WTC11 (cell line): ENCODE results near the gene CPNE2. TPM values are rescaled to one million over a fixed set of nuclear protein-coding genes. Genes with fewer than 3 reads are reported as not detected.
"Not testable (repeated sequence)": the region's sequence is repeated elsewhere in the genome, so short reads cannot be mapped to it uniquely, and the experiment has no call there.

Experiments
- ATAC-seq: fragments of 200-7000 bp; cut with Tn5 transposase; 2 replicates; pipeline ENCODE4 v1.10.0; 2021; ENCODE audit warnings: mild to moderate bottlenecking, moderate library complexity
- CTCF ChIA-PET: fragments of 300-600 bp; sonication (Branson Sonifier 250); formaldehyde crosslinking; loops from one replicate; lab custom pipeline; 2021; ENCODE audit warnings: antibody characterized with exemption; lab: Charles Lee
- POLR2A ChIA-PET: fragments of 350-600 bp; sonication (Branson Sonifier 250); formaldehyde crosslinking; loops from one replicate; lab custom pipeline; 2021; ENCODE audit warnings: antibody characterized with exemption; lab: Charles Lee
- DNase-seq: peaks from one replicate; pipeline ENCODE4 v3.0.0; 2021; ENCODE audit warnings: low spot score
- H3K27ac Mint-ChIP-seq: 2 replicates; pipeline ENCODE4 v1.8.0; 2021; ENCODE audit warnings: mixed read lengths
- H3K27me3 Mint-ChIP-seq: 2 replicates; pipeline ENCODE4 v1.8.0; 2021; ENCODE audit warnings: low read depth, mild to moderate bottlenecking, moderate library complexity, mixed read lengths
- H3K36me3 Mint-ChIP-seq: 2 replicates; pipeline ENCODE4 v1.8.0; 2021; ENCODE audit warnings: mixed read lengths
- H3K4me1 Mint-ChIP-seq: 2 replicates; pipeline ENCODE4 v1.8.0; 2022; ENCODE audit warnings: mixed read lengths
- H3K4me3 Mint-ChIP-seq: 2 replicates; pipeline ENCODE4 v1.8.0; 2021; ENCODE audit warnings: mild to moderate bottlenecking, moderate library complexity, mixed read lengths
- H3K9me3 Mint-ChIP-seq: 2 replicates; pipeline ENCODE4 v1.8.0; 2021; ENCODE audit warnings: mixed read lengths
- CREM ChIP-seq: sonication (generic); formaldehyde crosslinking; IDR thresholded peaks from 2 replicates; pipeline ENCODE4 v1.8.1; 2022; ENCODE audit warnings: mild to moderate bottlenecking, missing genetic modification reagents, moderate library complexity
- ELF4 ChIP-seq: sonication (generic); formaldehyde crosslinking; IDR thresholded peaks from 2 replicates; pipeline ENCODE4 v1.8.1; 2022; ENCODE audit warnings: low read depth, mild to moderate bottlenecking, moderate library complexity, missing genetic modification reagents
- ESRRA ChIP-seq: sonication (generic); formaldehyde crosslinking; IDR thresholded peaks from 2 replicates; pipeline ENCODE4 v1.8.1; 2022; ENCODE audit warnings: mild to moderate bottlenecking, missing genetic modification reagents, borderline replicate concordance
- FOXJ3 ChIP-seq: sonication (generic); formaldehyde crosslinking; IDR thresholded peaks from 2 replicates; pipeline ENCODE4 v1.9.0; 2021; ENCODE audit warnings: missing genetic modification reagents, mild to moderate bottlenecking, borderline replicate concordance
- FOXK1 ChIP-seq: sonication (generic); formaldehyde crosslinking; IDR thresholded peaks from 2 replicates; pipeline ENCODE4 v1.8.0; 2022; ENCODE audit warnings: mild to moderate bottlenecking, moderate library complexity, missing genetic modification reagents
- FOXP1 ChIP-seq: sonication (generic); formaldehyde crosslinking; IDR thresholded peaks from 2 replicates; pipeline ENCODE4 v1.8.0; 2022; ENCODE audit warnings: missing genetic modification reagents, mild to moderate bottlenecking, moderate library complexity, borderline replicate concordance
- GABPB1 ChIP-seq: sonication (generic); formaldehyde crosslinking; IDR thresholded peaks from 2 replicates; pipeline ENCODE4 v1.8.1; 2023; ENCODE audit warnings: mild to moderate bottlenecking, missing genetic modification reagents
- SP1 ChIP-seq: sonication (generic); formaldehyde crosslinking; conservative IDR thresholded peaks from 2 replicates; pipeline ENCODE4 v1.8.1; 2022; ENCODE audit warnings: missing genetic modification reagents
- ZNF263 ChIP-seq: sonication (generic); formaldehyde crosslinking; IDR thresholded peaks from 2 replicates; pipeline ENCODE4 v1.8.1; 2022; ENCODE audit warnings: low read depth, mild to moderate bottlenecking, moderate library complexity, missing genetic modification reagents
- ZNF416 ChIP-seq: fragments of 250-450 bp; sonication (Bioruptor Pico); IDR thresholded peaks from 2 replicates; pipeline ENCODE4 v1.9.0; 2021; ENCODE audit warnings: mild to moderate bottlenecking, inconsistent platforms
- total RNA-seq: library from RNA; stranded (reverse); gene quantifications from 3 replicates; pipeline ENCODE4 v1.2.3, GENCODE V29; 2021
- TF ChIP-seq, protein P1 (sequence below): sonication (generic); formaldehyde crosslinking; IDR thresholded peaks from 2 replicates; pipeline ENCODE4 v1.8.1; 2023; ENCODE audit warnings: mild to moderate bottlenecking, missing genetic modification reagents
- TF ChIP-seq, protein P2 (sequence below): sonication (generic); formaldehyde crosslinking; IDR thresholded peaks from 2 replicates; pipeline ENCODE4 v1.8.0; 2022; ENCODE audit warnings: mild to moderate bottlenecking, missing genetic modification reagents
- TF ChIP-seq, protein P3 (sequence below): fragments of 250-450 bp; sonication (Bioruptor Pico); IDR thresholded peaks from 2 replicates; pipeline ENCODE4 v1.9.0; 2021; ENCODE audit warnings: moderate library complexity, mild to moderate bottlenecking, inconsistent platforms, borderline replicate concordance
- TF ChIP-seq, protein P4 (sequence below): sonication (generic); formaldehyde crosslinking; IDR thresholded peaks from 2 replicates; pipeline ENCODE4 v1.8.1; 2022; ENCODE audit warnings: low read depth, missing genetic modification reagents, borderline replicate concordance
- TF ChIP-seq, protein P5 (sequence below): sonication (generic); formaldehyde crosslinking; IDR thresholded peaks from 2 replicates; pipeline ENCODE4 v1.8.0; 2022; ENCODE audit warnings: missing genetic modification reagents
- TF ChIP-seq, protein P6 (sequence below): sonication (generic); formaldehyde crosslinking; IDR thresholded peaks from 2 replicates; pipeline ENCODE4 v1.8.1; 2022; ENCODE audit warnings: mild to moderate bottlenecking, moderate library complexity, missing genetic modification reagents
- TF ChIP-seq, protein P7 (sequence below): fragments of 250-450 bp; sonication (Bioruptor Pico); IDR thresholded peaks from 2 replicates; pipeline ENCODE4 v1.9.0; 2021; ENCODE audit warnings: mild to moderate bottlenecking, borderline replicate concordance

CPNE2 gene
- total RNA-seq, 1 experiment from 2014 or later, result 14.0 TPM

DNA sequence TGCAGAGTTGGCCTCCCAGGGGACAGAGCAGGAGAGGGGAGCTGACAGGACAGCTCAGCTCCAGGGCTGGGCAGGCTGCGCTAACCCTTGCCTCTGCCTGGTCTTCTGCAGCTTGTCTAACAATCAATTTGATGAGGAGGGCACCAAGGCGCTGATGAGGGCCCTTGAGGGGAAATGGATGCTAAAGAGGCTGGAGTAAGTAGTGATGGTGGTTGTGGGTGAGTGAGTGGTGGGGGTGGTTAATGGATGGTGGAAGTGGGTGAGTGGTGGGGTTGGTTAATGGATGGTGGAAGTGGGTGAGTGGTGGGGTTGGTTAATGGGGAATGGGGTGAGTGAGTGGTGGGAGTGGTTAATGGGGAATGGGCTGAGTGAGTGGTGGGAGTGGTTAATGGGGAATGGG lies 22.0 kb upstream of the CPNE2 start (continued):
- TF ChIP-seq, protein P1, sequence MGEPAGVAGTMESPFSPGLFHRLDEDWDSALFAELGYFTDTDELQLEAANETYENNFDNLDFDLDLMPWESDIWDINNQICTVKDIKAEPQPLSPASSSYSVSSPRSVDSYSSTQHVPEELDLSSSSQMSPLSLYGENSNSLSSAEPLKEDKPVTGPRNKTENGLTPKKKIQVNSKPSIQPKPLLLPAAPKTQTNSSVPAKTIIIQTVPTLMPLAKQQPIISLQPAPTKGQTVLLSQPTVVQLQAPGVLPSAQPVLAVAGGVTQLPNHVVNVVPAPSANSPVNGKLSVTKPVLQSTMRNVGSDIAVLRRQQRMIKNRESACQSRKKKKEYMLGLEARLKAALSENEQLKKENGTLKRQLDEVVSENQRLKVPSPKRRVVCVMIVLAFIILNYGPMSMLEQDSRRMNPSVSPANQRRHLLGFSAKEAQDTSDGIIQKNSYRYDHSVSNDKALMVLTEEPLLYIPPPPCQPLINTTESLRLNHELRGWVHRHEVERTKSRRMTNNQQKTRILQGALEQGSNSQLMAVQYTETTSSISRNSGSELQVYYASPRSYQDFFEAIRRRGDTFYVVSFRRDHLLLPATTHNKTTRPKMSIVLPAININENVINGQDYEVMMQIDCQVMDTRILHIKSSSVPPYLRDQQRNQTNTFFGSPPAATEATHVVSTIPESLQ (CRISPR knock-in tag), result no peak
- no peak for TF ChIP-seq FOXJ3 (CRISPR knock-in tag)
- TF ChIP-seq, protein P2, sequence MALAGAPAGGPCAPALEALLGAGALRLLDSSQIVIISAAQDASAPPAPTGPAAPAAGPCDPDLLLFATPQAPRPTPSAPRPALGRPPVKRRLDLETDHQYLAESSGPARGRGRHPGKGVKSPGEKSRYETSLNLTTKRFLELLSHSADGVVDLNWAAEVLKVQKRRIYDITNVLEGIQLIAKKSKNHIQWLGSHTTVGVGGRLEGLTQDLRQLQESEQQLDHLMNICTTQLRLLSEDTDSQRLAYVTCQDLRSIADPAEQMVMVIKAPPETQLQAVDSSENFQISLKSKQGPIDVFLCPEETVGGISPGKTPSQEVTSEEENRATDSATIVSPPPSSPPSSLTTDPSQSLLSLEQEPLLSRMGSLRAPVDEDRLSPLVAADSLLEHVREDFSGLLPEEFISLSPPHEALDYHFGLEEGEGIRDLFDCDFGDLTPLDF (CRISPR knock-in tag), result no peak
- TF ChIP-seq FOXK1 (CRISPR knock-in tag), result no peak
- TF ChIP-seq ESRRA (CRISPR knock-in tag), result no peak
- TF ChIP-seq, protein P3, sequence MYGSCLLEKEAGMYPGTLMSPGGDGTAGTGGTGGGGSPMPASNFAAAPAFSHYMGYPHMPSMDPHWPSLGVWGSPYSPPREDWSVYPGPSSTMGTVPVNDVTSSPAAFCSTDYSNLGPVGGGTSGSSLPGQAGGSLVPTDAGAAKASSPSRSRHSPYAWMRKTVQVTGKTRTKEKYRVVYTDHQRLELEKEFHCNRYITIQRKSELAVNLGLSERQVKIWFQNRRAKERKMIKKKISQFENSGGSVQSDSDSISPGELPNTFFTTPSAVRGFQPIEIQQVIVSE (CRISPR knock-in tag), result no peak
- TF ChIP-seq SP1 (CRISPR knock-in tag), result no peak

DNA sequence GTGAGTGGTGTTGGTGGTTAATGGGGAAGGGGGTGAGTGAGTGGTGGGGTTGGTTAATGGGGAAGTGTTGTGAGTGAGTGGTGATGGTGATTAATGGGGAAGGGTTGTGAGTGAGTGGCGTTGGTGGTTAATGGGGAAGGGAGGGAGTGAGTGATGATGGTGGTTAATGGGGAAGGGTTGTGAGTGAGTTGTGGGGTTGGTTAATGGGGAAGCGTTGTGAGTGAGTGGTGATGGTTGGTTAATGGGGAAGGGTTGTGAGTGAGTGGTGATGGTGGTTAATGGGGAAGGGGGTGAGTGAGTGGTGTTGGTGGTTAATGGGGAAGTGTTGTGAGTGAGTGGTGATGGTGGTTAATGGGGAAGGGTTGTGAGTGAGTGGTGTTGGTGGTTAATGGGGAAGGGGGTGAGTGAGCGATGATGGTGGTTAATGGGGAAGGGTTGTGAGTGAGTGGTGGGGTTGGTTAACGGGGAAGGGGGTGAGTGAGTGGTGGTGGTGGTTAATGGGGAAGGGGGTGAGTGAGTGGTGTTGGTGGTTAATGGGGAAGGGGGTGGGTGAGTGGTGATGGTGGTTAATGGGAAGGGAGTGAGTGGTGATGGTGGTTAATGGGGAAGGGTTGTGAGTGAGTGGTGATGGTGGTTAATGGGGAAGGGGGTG lies 21.2 kb upstream of the CPNE2 start:
- H3K9me3 Mint-ChIP-seq, ATAC-seq, H3K27ac Mint-ChIP-seq, POLR2A ChIA-PET, H3K36me3 Mint-ChIP-seq, DNase-seq, H3K4me3 Mint-ChIP-seq, H3K27me3 Mint-ChIP-seq, CTCF ChIA-PET: not testable (repeated sequence)
- peaks cover 11% of the 10 kb centered on the region for H3K4me1 Mint-ChIP-seq

DNA sequence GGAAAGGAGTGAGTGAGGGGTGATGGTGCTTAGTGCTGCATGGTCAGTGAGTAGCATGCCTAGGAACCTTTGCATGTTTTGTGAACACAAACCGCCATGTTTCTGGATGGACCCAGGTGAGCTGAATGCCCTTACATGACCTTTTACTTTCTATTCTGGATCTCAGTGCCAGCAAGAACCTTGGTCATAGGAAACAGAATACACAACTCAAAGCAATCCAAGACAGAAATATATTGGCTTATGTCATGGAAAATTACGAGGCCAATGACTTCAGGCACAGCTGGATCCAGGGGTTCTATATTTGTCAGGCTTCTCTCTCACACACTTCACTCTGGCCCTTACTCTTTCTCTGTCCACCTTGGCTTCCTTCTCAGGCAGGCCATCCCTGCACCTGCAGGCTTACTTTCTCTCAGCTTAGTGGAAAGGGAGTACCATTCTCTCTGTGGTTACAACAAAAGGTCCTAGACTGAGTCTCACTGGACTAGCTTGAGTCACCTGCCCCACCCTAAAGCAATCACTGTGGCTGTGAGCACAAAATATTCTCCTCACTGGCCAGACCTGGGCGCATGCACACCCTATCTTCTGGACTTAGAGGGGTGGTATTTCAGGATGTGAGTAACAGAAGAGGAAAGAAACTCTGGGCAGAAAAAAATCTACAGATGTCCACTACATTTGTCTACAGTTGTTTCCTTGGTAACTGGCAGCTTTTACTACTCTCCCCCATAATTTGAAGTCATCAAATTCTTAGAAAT lies 20.4 kb upstream of the CPNE2 start:
- H3K27me3 Mint-ChIP-seq, result peaks cover 7% of the 10 kb centered on the region
- H3K36me3 Mint-ChIP-seq, result no peaks in the 10 kb centered on the region
- H3K9me3 Mint-ChIP-seq, result 0 out of 2 replicates have a peak, but pooled peaks cover 4% of the 10 kb centered on the region
- no peak overlapping the region for H3K27ac Mint-ChIP-seq
- DNase-seq (no peak), ATAC-seq (no peak)
- no peak overlapping the region for H3K4me3 Mint-ChIP-seq
- ChIA-PET CTCF (no interaction called here), POLR2A (no interaction called here)
- H3K4me1 Mint-ChIP-seq, result peaks cover 18% of the 10 kb centered on the region
- TF ChIP-seq, protein P4, sequence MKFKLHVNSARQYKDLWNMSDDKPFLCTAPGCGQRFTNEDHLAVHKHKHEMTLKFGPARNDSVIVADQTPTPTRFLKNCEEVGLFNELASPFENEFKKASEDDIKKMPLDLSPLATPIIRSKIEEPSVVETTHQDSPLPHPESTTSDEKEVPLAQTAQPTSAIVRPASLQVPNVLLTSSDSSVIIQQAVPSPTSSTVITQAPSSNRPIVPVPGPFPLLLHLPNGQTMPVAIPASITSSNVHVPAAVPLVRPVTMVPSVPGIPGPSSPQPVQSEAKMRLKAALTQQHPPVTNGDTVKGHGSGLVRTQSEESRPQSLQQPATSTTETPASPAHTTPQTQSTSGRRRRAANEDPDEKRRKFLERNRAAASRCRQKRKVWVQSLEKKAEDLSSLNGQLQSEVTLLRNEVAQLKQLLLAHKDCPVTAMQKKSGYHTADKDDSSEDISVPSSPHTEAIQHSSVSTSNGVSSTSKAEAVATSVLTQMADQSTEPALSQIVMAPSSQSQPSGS (CRISPR knock-in tag), result no peak
- TF ChIP-seq GABPB1 (CRISPR knock-in tag), result no peak
- no peak for TF ChIP-seq ELF4 (CRISPR knock-in tag)
- TF ChIP-seq CREM (CRISPR knock-in tag), result no peak
- no peak for TF ChIP-seq ZNF416 (CRISPR knock-in tag)
- TF ChIP-seq ZNF263 (CRISPR knock-in tag), result no peak
- TF ChIP-seq, protein P5, sequence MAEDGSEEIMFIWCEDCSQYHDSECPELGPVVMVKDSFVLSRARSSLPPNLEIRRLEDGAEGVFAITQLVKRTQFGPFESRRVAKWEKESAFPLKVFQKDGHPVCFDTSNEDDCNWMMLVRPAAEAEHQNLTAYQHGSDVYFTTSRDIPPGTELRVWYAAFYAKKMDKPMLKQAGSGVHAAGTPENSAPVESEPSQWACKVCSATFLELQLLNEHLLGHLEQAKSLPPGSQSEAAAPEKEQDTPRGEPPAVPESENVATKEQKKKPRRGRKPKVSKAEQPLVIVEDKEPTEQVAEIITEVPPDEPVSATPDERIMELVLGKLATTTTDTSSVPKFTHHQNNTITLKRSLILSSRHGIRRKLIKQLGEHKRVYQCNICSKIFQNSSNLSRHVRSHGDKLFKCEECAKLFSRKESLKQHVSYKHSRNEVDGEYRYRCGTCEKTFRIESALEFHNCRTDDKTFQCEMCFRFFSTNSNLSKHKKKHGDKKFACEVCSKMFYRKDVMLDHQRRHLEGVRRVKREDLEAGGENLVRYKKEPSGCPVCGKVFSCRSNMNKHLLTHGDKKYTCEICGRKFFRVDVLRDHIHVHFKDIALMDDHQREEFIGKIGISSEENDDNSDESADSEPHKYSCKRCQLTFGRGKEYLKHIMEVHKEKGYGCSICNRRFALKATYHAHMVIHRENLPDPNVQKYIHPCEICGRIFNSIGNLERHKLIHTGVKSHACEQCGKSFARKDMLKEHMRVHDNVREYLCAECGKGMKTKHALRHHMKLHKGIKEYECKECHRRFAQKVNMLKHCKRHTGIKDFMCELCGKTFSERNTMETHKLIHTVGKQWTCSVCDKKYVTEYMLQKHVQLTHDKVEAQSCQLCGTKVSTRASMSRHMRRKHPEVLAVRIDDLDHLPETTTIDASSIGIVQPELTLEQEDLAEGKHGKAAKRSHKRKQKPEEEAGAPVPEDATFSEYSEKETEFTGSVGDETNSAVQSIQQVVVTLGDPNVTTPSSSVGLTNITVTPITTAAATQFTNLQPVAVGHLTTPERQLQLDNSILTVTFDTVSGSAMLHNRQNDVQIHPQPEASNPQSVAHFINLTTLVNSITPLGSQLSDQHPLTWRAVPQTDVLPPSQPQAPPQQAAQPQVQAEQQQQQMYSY, result no peak
- TF ChIP-seq, protein P6, sequence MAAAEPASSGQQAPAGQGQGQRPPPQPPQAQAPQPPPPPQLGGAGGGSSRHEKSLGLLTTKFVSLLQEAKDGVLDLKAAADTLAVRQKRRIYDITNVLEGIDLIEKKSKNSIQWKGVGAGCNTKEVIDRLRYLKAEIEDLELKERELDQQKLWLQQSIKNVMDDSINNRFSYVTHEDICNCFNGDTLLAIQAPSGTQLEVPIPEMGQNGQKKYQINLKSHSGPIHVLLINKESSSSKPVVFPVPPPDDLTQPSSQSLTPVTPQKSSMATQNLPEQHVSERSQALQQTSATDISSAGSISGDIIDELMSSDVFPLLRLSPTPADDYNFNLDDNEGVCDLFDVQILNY (CRISPR knock-in tag), result no peak
- TF ChIP-seq, protein P7, sequence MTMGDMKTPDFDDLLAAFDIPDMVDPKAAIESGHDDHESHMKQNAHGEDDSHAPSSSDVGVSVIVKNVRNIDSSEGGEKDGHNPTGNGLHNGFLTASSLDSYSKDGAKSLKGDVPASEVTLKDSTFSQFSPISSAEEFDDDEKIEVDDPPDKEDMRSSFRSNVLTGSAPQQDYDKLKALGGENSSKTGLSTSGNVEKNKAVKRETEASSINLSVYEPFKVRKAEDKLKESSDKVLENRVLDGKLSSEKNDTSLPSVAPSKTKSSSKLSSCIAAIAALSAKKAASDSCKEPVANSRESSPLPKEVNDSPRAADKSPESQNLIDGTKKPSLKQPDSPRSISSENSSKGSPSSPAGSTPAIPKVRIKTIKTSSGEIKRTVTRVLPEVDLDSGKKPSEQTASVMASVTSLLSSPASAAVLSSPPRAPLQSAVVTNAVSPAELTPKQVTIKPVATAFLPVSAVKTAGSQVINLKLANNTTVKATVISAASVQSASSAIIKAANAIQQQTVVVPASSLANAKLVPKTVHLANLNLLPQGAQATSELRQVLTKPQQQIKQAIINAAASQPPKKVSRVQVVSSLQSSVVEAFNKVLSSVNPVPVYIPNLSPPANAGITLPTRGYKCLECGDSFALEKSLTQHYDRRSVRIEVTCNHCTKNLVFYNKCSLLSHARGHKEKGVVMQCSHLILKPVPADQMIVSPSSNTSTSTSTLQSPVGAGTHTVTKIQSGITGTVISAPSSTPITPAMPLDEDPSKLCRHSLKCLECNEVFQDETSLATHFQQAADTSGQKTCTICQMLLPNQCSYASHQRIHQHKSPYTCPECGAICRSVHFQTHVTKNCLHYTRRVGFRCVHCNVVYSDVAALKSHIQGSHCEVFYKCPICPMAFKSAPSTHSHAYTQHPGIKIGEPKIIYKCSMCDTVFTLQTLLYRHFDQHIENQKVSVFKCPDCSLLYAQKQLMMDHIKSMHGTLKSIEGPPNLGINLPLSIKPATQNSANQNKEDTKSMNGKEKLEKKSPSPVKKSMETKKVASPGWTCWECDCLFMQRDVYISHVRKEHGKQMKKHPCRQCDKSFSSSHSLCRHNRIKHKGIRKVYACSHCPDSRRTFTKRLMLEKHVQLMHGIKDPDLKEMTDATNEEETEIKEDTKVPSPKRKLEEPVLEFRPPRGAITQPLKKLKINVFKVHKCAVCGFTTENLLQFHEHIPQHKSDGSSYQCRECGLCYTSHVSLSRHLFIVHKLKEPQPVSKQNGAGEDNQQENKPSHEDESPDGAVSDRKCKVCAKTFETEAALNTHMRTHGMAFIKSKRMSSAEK, result no peak
- TF ChIP-seq FOXP1 (CRISPR knock-in tag), result no peak
